H1 (cell line): ENCODE results near the gene SLC7A11. TPM values are rescaled to one million over a fixed set of nuclear protein-coding genes. Genes with fewer than 3 reads are reported as not detected.

ENCODE experiments used
- CTCF ChIA-PET: fragments of 300-600 bp; sonication (Branson Sonifier 250); formaldehyde crosslinking; loops from one replicate; lab custom pipeline; 2021; ENCODE audit not compliant: partially characterized antibody; lab: Charles Lee
- POLR2A ChIA-PET: fragments of 300-600 bp; sonication (Branson Sonifier 250); formaldehyde crosslinking; loops from one replicate; lab custom pipeline; 2021; ENCODE audit warnings: inconsistent platforms; ENCODE audit not compliant: partially characterized antibody; lab: Charles Lee
- DNase-seq, 2 experiments: peaks; one replicate each; pipeline versions ENCODE4 v3.0.0 to v3.0.0-alpha.2; 2010 to 2022; ENCODE audit warnings: low spot score in 2 of 2, low read depth in 1 of 2, mixed read lengths in 1 of 2
- FAIRE-seq: peaks from 2 replicates; lab custom pipeline; 2011; peaks lifted over from hg19 to GRCh38; lab: Jason Lieb, UNC
- H2AFZ ChIP-seq: 2 replicates; pipeline ENCODE4 v1.8.1; 2012; ENCODE audit warnings: low read length, inconsistent platforms
- H2AK5ac ChIP-seq: 2 replicates; pipeline ENCODE4 v1.6.1; 2013; ENCODE audit warnings: low read depth, low read length
- H2BK120ac ChIP-seq: replicated peaks from 2 replicates; pipeline ENCODE3; 2013; ENCODE audit warnings: low read depth, low read length, inconsistent platforms
- H2BK12ac ChIP-seq: 2 replicates; pipeline ENCODE4 v1.6.1; 2013; ENCODE audit warnings: low read depth, low read length
- H2BK15ac ChIP-seq: 2 replicates; pipeline ENCODE4 v1.6.1; 2013; ENCODE audit warnings: low read length
- H2BK20ac ChIP-seq: 2 replicates; pipeline ENCODE4 v1.6.1; 2013; ENCODE audit warnings: low read length
- H2BK5ac ChIP-seq: 2 replicates; pipeline ENCODE4 v1.6.1; 2013; ENCODE audit warnings: low read depth, low read length
- H3K14ac ChIP-seq: 2 replicates; pipeline ENCODE4 v1.6.1; 2013; ENCODE audit warnings: inconsistent platforms; ENCODE audit not compliant: insufficient read length
- H3K18ac ChIP-seq: 2 replicates; pipeline ENCODE4 v1.6.1; 2013; ENCODE audit warnings: low read length; ENCODE audit errors: extremely low read depth
- H3K23ac ChIP-seq: 2 replicates; pipeline ENCODE4 v1.6.1; 2013; ENCODE audit warnings: inconsistent platforms; ENCODE audit not compliant: insufficient read length
- H3K23me2 ChIP-seq: 2 replicates; pipeline ENCODE4 v1.6.1; 2013; ENCODE audit warnings: low read depth, low read length
- H3K27ac ChIP-seq: 2 replicates; pipeline ENCODE4 v1.6.1; 2011; ENCODE audit warnings: low read depth, low read length, inconsistent platforms
- H3K27me3 ChIP-seq, 4 experiments: replicated peaks in 1 of 4; 1 replicate in 1 of 4; 2 replicates in 3 of 4; pipeline versions ENCODE4 v1.6.1 to v1.8.1; 2011 to 2013; ENCODE audit warnings: low read length in 3 of 4, mild to moderate bottlenecking in 3 of 4, inconsistent platforms in 2 of 4, mixed read lengths in 2 of 4, moderate library complexity in 1 of 4; ENCODE audit not compliant: control insufficient read depth in 3 of 4, insufficient read depth in 3 of 4; ENCODE audit errors: extremely low read depth in 1 of 4
- H3K36me3 ChIP-seq, 4 experiments: 2 replicates each; pipeline versions ENCODE4 v1.6.1 to v1.8.1; 2011 to 2013; ENCODE audit warnings: mild to moderate bottlenecking in 4 of 4, low read length in 3 of 4, moderate library complexity in 2 of 4, control low read depth in 1 of 4, inconsistent platforms in 1 of 4; ENCODE audit not compliant: insufficient read depth in 4 of 4, control insufficient read depth in 2 of 4
- H3K4ac ChIP-seq: replicated peaks from 2 replicates; pipeline ENCODE3; 2013; ENCODE audit warnings: low read length, low read depth, mixed read lengths, inconsistent platforms; ENCODE audit not compliant: insufficient read length
- H3K4me1 ChIP-seq, 4 experiments: replicated peaks in 1 of 4; 1 replicate in 1 of 4; 2 replicates in 3 of 4; pipeline versions ENCODE4 v1.6.1 to v1.8.1; 2011 to 2013; ENCODE audit warnings: low read length in 3 of 4, inconsistent platforms in 2 of 4, mixed read lengths in 1 of 4; ENCODE audit not compliant: insufficient read depth in 4 of 4, control insufficient read depth in 3 of 4
- H3K4me2 ChIP-seq, 2 experiments: 2 replicates each; pipeline versions ENCODE4 v1.6.1 to v1.8.1; 2011 to 2013; ENCODE audit warnings: low read depth in 2 of 2, low read length in 2 of 2, control low read depth in 1 of 2, inconsistent platforms in 1 of 2, mild to moderate bottlenecking in 1 of 2; ENCODE audit not compliant: insufficient read depth in 1 of 2
- H3K4me3 ChIP-seq, 4 experiments: fragments of 200-600, 300-600 bp in 1 of 4; sonication (generic), shearing (Covaris generic), sonication (Bioruptor Twin) in 1 of 4; 2 replicates each; pipeline versions ENCODE4 v1.5.1 to v1.8.1; 2011 to 2016; ENCODE audit warnings: low read length in 4 of 4, low read depth in 3 of 4, control low read depth in 2 of 4, inconsistent platforms in 2 of 4, mild to moderate bottlenecking in 2 of 4, mixed read lengths in 1 of 4, moderate library complexity in 1 of 4; ENCODE audit not compliant: insufficient read depth in 2 of 4; ENCODE audit errors: extremely low read depth in 1 of 4
- H3K56ac ChIP-seq: replicated peaks from 2 replicates; pipeline ENCODE3; 2013; ENCODE audit warnings: low read depth, mild to moderate bottlenecking, mixed read lengths, low read length, inconsistent platforms; ENCODE audit not compliant: insufficient read length
- H3K79me1 ChIP-seq: 2 replicates; pipeline ENCODE4 v1.6.1; 2013; ENCODE audit warnings: low read depth, low read length, control low read depth
- H3K79me2 ChIP-seq, 2 experiments: 2 replicates each; pipeline versions ENCODE4 v1.6.1 to v1.8.1; 2012 to 2013; ENCODE audit warnings: low read length in 2 of 2, mild to moderate bottlenecking in 2 of 2, inconsistent platforms in 1 of 2; ENCODE audit not compliant: insufficient read depth in 2 of 2, control insufficient read depth in 1 of 2
- H3K9ac ChIP-seq, 4 experiments: replicated peaks in 1 of 4; 1 replicate in 1 of 4; 2 replicates in 3 of 4; pipeline versions ENCODE4 v1.6.1 to v1.8.1; 2011 to 2013; ENCODE audit warnings: low read depth in 3 of 4, low read length in 3 of 4, control low read depth in 2 of 4, mild to moderate bottlenecking in 2 of 4, moderate library complexity in 2 of 4, inconsistent platforms in 1 of 4; ENCODE audit errors: extremely low read depth in 1 of 4
- H3K9me3 ChIP-seq, 2 experiments: 2 replicates each; pipeline versions ENCODE4 v1.6.1 to v1.8.1; 2012 to 2013; ENCODE audit warnings: mild to moderate bottlenecking in 2 of 2, moderate library complexity in 2 of 2, control low read depth in 1 of 2, inconsistent platforms in 1 of 2, low read depth in 1 of 2, low read length in 1 of 2, mixed read lengths in 1 of 2; ENCODE audit not compliant: insufficient read depth in 2 of 2
- H4K20me1 ChIP-seq, 2 experiments: replicated peaks in 1 of 2; 2 replicates each; pipeline versions ENCODE3 to v1.8.1; 2011 to 2013; ENCODE audit warnings: inconsistent platforms in 2 of 2, low read length in 2 of 2, mild to moderate bottlenecking in 1 of 2; ENCODE audit not compliant: insufficient read depth in 2 of 2, control insufficient read depth in 1 of 2
- H4K5ac ChIP-seq: 2 replicates; pipeline ENCODE4 v1.6.1; 2013; ENCODE audit warnings: low read length, low read depth, mixed read lengths, inconsistent platforms; ENCODE audit not compliant: insufficient read length
- H4K8ac ChIP-seq: 2 replicates; pipeline ENCODE4 v1.8.0; 2013; ENCODE audit warnings: mild to moderate bottlenecking, moderate library complexity, low read length, inconsistent platforms; ENCODE audit not compliant: insufficient read depth; ENCODE audit errors: extremely low read depth
- H4K91ac ChIP-seq: replicated peaks from 2 replicates; pipeline ENCODE3; 2013; ENCODE audit warnings: low read length, mixed read lengths, inconsistent platforms; ENCODE audit not compliant: insufficient read length
- JUND ChIP-seq: IDR thresholded peaks from 2 replicates; pipeline ENCODE4 v1.6.1; 2011; ENCODE audit warnings: mild to moderate bottlenecking, improper control_type of control experiment, low read length
- WGBS, 2 experiments: shearing (Covaris generic) in 1 of 2; methylation state at CpG; one replicate each; pipeline versions ENCODE4 v1.1.6 to v1.1.7; 2013 to 2015; ENCODE audit warnings: low lambda C conversion rate in 2 of 2, mixed read lengths in 2 of 2, inconsistent platforms in 1 of 2, low coverage in 1 of 2, missing lambda C conversion rate in 1 of 2; ENCODE audit not compliant: insufficient replicate concordance in 2 of 2, insufficient coverage in 1 of 2, insufficient read length in 1 of 2; ENCODE audit errors: extremely low coverage in 1 of 2, missing lambda C conversion rate in 1 of 2; 5-methylcytosine and 5-hydroxymethylcytosine counted together
- polyA plus RNA-seq, 7 experiments: library from polyadenylated mRNA; depleted of rRNA in 3 of 7; stranded (reverse) in 5 of 7; unstranded in 2 of 7; fragments of >200 nt in 5 of 7; fragments of 200-250 nt in 2 of 7; gene quantifications; 1 replicate in 5 of 7; 2 replicates in 1 of 7; 4 replicates in 1 of 7; pipeline versions ENCODE4 v1.2.1 to v1.2.3, GENCODE V29; 2011 to 2013; ENCODE audit warnings: missing spikeins in 2 of 7, mixed read lengths in 2 of 7
- total RNA-seq: library from RNA; stranded (reverse); fragmentation: NEBNext Ultra II Directional; extraction: Animal tissue kit (Norgen Biotek cat#: 25700); gene quantifications from 2 replicates; pipeline ENCODE4 v1.2.1, GENCODE V29; 2021

Gene SLC7A11
- total and polyA plus RNA-seq, 2 of the 8 experiments (the other 6 are each of a cell fraction or from before 2014, with no cell fraction given), result 6.6 to 17.0 TPM

DNA sequence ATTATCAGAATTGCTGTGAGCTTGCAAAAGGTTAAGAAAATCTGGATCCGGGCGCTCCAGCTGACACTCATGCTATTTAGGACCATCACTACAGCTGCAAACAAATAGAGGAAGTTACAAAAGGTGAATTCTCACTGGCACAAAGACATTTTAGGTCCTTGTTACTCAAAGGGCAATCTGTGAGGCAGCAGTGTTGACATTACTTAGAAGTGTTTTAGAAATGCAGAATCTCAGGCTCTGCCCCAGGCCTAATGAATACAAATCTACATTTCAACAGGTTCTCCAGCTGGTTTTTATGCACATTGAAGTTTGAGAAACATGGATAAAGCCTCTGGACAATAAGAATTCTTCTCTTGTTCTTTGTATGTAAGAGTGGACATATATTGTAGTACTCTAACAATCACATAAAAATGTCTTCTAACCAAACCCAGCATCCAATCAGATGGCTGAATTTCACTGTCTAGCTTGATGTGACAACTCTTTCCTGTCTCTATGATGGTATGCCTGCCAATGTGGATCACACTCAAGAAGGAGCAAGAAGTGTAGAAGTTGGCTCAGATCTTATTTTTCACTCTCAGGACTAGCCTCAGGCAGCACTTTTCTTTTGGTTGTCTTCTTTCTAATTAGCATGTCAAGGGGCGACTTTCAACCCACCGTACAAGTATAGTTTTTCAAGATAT lies 18.8 kb downstream of the SLC7A11 start:
- Histone ChIP-seq H3K23ac (no peak overlapping the region), H3K4me2 (peak overlapping the region; percentile 41 to 73)
- POLR2A ChIA-PET, result interaction anchor here (0.6 to 1.6 kb wide), 6 partner anchors 9 to 270 kb away, joined by 3 to 8 read pairs (median 5); partner anchors contain the start of gene SLC7A11
- TF ChIP-seq JUND, result 0 out of 2 replicates have a peak, but pooled peaks have one; percentile 4

More for the DNA sequence above, 18.8 kb downstream of the SLC7A11 start:
- H4K91ac ChIP-seq, result no peak overlapping the region
- no peaks in the 10 kb centered on the region for H3K79me1 ChIP-seq
- CTCF ChIA-PET, result interaction anchor here (0.6 kb wide), 1 partner anchor 81 kb away, joined by 4 read pairs; no protein-coding TSS in a partner anchor
- H3K18ac ChIP-seq, result no peak overlapping the region
- H2BK12ac ChIP-seq, result no peak overlapping the region
- FAIRE-seq, result peak; percentile 72
- H3K4me3 ChIP-seq, result peak overlapping the region in 1 of 4 experiments; percentile 34; a peak in 2 of 8 replicates
- no peak overlapping the region for H3K27ac ChIP-seq
- no peaks in the 10 kb centered on the region for H3K27me3 ChIP-seq
- H3K14ac ChIP-seq, result no peak overlapping the region
- no peaks in the 10 kb centered on the region for H3K23me2 ChIP-seq
- peaks cover 0 to 13% of the 10 kb centered on the region in 2 experiments; a peak in 1 of 4 replicates for H3K79me2 ChIP-seq
- no peak overlapping the region for H4K8ac ChIP-seq
- peaks cover 0 to 39% (median 5%) of the 10 kb centered on the region in 4 experiments; a peak in 4 of 8 replicates for H3K36me3 ChIP-seq
- H2BK120ac ChIP-seq, result no peak overlapping the region
- no peak overlapping the region for H3K9ac ChIP-seq
- no peak overlapping the region for H2AFZ ChIP-seq
- H3K4me1 ChIP-seq, result peaks cover 2 to 30% (median 15%) of the 10 kb centered on the region in 4 experiments; a peak in 6 of 7 replicates
- H2BK15ac ChIP-seq, result no peak overlapping the region
- WGBS, 2 experiments, result 31% methylated on average over 4 of the region's 4 CpGs; no CpG with 5 or more reads in 1 of the 2 experiments
- H4K5ac ChIP-seq, result peak overlapping the region; percentile 37
- H3K56ac ChIP-seq, result no peak overlapping the region
- H2BK20ac ChIP-seq, result no peak overlapping the region
- H2AK5ac ChIP-seq, result no peak overlapping the region
- DNase-seq, result no peak
- H3K4ac ChIP-seq, result no peak overlapping the region
- no peaks in the 10 kb centered on the region for H4K20me1 ChIP-seq
- H2BK5ac ChIP-seq, result no peak overlapping the region
- H3K9me3 ChIP-seq, result no peaks in the 10 kb centered on the region
